Measurements from ENCODE around the gene C2CD2L. TPM values are rescaled to one million over a fixed set of nuclear protein-coding genes. Genes with fewer than 3 reads are reported as not detected.

Gene C2CD2L
- total RNA-seq, 2 donors from 2014 or later: 16.5 to 26.4 TPM

DNA sequence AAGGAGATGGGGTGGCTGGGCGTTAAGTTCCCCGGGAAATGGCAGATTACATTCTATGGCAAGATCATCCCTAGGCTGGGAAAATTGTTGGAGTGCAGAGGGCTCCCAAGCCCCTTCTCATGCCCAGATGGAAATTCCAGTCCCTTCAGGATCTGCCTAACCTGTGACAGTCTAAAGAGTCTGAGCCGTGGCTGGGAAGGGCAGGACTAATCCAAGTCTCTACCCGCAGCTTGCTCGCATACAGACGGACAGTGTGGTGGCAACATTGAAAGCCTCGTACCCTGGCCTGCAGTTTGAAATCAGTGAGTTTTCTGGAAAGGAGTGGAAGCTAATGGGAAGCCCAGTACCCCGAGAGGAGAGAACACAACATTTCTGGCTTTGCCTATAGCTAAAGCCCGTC is 18.7 kb upstream of the C2CD2L start:
- Mint-ChIP-seq H3K4me1 (peaks cover 8% of the 10 kb centered on the region), H3K36me3 (ENCODE audit: low read depth) (peaks cover 28% of the 10 kb centered on the region), H3K27ac (no peak overlapping the region), H3K27me3 (no peaks in the 10 kb centered on the region), H3K4me3 (no peak overlapping the region), H3K9me3 (no peaks in the 10 kb centered on the region)
- ATAC-seq (replicated peaks): no peak

DNA sequence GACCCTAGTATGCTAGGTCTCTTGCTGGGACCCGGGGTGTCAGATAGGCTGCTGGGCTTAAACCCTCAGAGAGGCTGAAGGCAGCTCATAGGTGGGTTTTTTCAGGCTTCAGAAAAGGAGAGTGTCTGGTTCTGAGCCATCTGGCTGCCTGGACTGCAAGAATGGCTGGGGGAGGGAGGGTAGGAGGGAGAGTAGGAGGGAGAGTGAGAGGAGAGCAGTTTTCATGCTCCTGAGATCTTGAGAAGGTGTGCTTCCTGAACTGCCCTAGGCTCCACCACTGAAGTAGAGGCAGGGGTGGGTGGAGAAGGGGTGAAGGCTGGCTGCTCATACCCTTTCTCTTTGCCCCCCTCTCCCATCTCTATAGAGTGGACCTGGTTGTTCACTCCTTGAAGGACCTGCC is 17.8 kb upstream of the C2CD2L start:
- no peaks in the 10 kb centered on the region for H3K9me3 Mint-ChIP-seq
- no peaks in the 10 kb centered on the region for H3K27me3 Mint-ChIP-seq
- no peak for ATAC-seq (replicated peaks)
- peaks cover 37% of the 10 kb centered on the region for H3K36me3 Mint-ChIP-seq (ENCODE audit: low read depth)
- H3K27ac Mint-ChIP-seq: no peak overlapping the region
- no peak overlapping the region for H3K4me3 Mint-ChIP-seq
- peaks cover 11% of the 10 kb centered on the region for H3K4me1 Mint-ChIP-seq

DNA sequence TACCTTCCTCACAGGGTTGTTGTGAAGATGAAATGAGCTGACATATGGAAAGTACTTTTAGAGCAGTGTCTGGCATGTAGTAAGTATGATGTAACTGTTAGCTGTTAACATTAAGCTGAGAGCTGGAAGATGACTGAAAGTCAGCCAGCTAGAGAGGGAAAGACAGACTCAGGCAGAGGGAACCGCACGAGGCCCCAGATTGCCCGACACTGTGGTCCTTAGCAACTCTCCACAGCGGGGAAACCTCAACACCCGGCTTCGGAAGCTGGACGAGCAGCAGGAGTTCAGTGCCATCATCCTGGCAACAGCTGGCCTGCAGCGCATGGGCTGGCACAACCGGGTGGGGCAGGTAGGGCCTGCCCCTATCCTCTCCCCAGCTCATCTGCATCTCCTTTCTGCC is 16.0 kb upstream of the C2CD2L start:
- no peak overlapping the region for H3K27ac Mint-ChIP-seq
- no peaks in the 10 kb centered on the region for H3K9me3 Mint-ChIP-seq
- peaks cover 11% of the 10 kb centered on the region for H3K4me1 Mint-ChIP-seq

DNA sequence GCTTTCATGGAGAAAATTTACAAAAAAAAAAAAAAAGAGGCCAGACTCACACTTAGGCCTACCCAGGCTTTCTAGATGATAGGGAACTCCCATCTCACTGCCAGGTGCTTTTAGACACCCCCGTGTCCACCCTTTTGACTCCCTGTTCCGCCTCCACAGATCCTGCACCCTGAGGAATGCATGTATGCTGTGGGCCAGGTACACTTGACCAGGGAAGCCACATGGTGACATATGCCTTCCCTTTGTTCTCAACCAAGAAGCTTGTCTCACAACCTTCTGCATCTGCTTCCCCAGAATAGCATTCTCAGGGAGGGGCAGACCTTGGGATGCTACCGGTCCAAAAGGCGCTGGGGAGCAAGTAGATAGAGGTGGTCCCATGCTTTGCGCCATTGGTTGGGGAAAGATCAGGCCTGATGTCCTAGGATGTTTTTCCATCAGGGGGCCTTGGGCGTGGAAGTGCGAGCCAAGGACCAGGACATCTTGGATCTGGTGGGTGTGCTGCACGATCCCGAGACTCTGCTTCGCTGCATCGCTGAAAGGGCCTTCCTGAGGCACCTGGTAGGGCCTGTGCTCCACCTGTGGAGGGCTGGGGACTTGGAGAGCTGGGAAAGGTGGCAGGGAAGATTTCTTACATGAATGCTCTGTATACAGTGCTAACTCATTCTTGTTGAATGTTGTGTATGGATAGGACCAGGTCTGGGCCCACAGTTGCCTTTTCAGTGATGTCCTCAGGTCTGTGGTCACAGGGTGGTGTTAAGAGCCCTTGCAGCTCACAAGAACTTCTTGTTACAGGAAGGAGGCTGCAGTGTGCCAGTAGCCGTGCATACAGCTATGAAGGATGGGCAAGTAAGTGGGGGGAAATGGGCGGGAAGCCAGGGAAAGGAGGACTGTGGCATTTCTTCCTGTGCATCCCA is 14.9 kb upstream of the C2CD2L start:
- no peak overlapping the region for H3K27ac Mint-ChIP-seq
- H3K4me3 Mint-ChIP-seq: peak overlapping the region; percentile 93
- H3K27me3 Mint-ChIP-seq: no peaks in the 10 kb centered on the region
- no peak for ATAC-seq (replicated peaks)
- H3K4me1 Mint-ChIP-seq: peaks cover 11% of the 10 kb centered on the region
- H3K36me3 Mint-ChIP-seq (ENCODE audit: low read depth): peaks cover 62% of the 10 kb centered on the region
- no peaks in the 10 kb centered on the region for H3K9me3 Mint-ChIP-seq

More for the DNA sequence above, 16.0 kb upstream of the C2CD2L start:
- Mint-ChIP-seq H3K36me3 (ENCODE audit: low read depth) (peaks cover 52% of the 10 kb centered on the region), H3K27me3 (no peaks in the 10 kb centered on the region), H3K4me3 (no peak overlapping the region)
- ATAC-seq (replicated peaks): no peak

DNA sequence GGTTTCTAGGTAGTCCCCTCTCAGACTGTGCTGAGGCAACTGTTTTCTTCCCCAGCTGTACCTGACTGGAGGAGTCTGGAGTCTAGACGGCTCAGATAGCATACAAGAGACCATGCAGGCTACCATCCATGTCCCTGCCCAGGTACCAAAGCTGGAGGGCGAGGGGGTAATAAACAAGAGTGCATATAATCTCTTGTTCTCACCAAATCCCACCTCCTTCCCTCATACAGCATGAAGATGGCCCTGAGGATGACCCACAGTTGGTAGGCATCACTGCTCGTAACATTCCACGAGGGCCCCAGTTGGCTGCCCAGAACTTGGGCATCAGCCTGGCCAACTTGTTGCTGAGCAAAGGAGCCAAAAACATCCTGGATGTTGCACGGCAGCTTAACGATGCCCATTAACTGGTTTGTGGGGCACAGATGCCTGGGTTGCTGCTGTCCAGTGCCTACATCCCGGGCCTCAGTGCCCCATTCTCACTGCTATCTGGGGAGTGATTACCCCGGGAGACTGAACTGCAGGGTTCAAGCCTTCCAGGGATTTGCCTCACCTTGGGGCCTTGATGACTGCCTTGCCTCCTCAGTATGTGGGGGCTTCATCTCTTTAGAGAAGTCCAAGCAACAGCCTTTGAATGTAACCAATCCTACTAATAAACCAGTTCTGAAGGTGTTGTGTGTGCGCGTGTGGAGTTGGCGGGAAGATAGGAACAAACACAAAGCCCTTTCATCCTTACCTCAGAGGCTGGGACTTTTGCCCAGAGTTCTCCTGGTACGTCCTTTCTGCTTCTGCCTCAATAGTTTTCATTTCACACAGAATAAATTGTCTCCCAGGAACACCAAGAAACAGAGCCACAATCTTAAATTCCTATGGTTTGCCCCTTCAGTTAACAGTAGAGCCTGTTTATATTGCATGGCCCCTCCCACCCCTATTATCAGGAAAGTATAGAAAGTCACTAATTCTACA is 14.0 kb upstream of the C2CD2L start:
- H3K4me3 Mint-ChIP-seq: peak overlapping the region; percentile 93
- ATAC-seq (replicated peaks): no peak
- H3K27ac Mint-ChIP-seq: peak overlapping the region; percentile 86
- peaks cover 72% of the 10 kb centered on the region for H3K36me3 Mint-ChIP-seq (ENCODE audit: low read depth)
- no peaks in the 10 kb centered on the region for H3K9me3 Mint-ChIP-seq
- no peaks in the 10 kb centered on the region for H3K27me3 Mint-ChIP-seq
- H3K4me1 Mint-ChIP-seq: peaks cover 13% of the 10 kb centered on the region

DNA sequence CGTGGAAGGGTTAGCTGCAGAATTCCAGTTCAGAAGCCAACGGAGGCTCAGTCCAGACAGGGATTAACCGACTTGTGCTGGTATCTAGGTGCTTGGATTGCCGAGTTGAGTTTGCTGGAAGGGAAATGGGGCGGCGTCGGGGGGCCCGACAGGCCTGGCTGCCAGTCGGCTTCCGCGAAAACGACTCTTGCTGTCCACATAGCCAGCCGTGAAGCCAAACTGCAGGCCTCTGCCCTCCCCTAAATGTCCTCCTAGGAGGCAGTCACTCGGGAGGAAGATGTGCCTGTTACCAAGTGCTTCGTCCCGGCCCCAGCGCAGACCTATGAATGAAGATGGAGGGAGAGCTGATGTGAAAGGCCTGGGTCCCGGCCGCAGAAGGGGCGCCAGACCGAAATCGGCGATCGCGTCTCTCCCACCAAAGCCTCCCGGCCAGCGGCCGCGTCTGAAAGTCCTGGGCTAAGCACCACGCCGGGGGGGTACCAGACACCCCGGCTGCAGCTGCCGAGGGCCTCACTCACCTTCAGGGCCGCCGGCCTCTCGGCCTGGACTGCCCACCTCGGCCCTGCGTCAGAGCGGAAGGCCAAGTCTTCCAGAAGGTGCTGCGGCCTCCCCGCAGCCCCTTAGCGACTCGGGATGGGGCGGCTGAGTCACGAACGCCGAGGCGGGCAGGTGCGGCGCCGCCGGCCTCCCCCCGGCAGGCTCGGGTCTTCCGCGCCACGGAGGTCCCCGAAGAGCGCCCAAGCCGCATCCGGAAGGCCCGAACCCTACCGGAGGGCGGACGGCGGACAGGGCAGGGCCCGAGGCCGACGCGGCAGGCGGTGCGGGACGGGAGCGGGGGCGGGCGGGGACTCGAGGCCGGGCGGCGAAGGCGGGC is 13.0 kb upstream of the C2CD2L start:
- H3K27me3 Mint-ChIP-seq: no peaks in the 10 kb centered on the region
- peaks cover 22% of the 10 kb centered on the region for H3K4me1 Mint-ChIP-seq

DNA sequence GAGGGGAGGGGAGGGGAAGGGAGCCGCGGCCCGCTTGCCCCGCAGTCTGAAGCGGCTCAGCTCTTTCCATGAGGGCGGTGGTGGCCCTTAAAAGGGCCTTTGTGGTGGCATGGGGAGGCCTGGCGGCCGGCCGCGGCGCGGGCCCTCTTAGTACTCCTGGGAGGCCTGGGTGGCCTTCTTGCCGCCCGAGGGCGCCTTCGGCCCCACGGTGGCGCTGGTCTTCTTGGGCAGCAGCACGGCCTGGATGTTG is 12.4 kb upstream of the C2CD2L start:
- H3K27me3 Mint-ChIP-seq: no peaks in the 10 kb centered on the region
- peaks cover 86% of the 10 kb centered on the region for H3K36me3 Mint-ChIP-seq (ENCODE audit: low read depth)
- peak overlapping the region; percentile 86 for H3K27ac Mint-ChIP-seq
- H3K4me3 Mint-ChIP-seq: peak overlapping the region; percentile 93
- peak; percentile 51 for ATAC-seq (replicated peaks)
- peaks cover 24% of the 10 kb centered on the region for H3K4me1 Mint-ChIP-seq
- H3K9me3 Mint-ChIP-seq: no peaks in the 10 kb centered on the region

More for the DNA sequence above, 13.0 kb upstream of the C2CD2L start:
- H3K4me3 Mint-ChIP-seq: peak overlapping the region; percentile 93
- peak overlapping the region; percentile 86 for H3K27ac Mint-ChIP-seq
- ATAC-seq (replicated peaks): peak; percentile 15
- peaks cover 82% of the 10 kb centered on the region for H3K36me3 Mint-ChIP-seq (ENCODE audit: low read depth)
- H3K9me3 Mint-ChIP-seq: no peaks in the 10 kb centered on the region

DNA sequence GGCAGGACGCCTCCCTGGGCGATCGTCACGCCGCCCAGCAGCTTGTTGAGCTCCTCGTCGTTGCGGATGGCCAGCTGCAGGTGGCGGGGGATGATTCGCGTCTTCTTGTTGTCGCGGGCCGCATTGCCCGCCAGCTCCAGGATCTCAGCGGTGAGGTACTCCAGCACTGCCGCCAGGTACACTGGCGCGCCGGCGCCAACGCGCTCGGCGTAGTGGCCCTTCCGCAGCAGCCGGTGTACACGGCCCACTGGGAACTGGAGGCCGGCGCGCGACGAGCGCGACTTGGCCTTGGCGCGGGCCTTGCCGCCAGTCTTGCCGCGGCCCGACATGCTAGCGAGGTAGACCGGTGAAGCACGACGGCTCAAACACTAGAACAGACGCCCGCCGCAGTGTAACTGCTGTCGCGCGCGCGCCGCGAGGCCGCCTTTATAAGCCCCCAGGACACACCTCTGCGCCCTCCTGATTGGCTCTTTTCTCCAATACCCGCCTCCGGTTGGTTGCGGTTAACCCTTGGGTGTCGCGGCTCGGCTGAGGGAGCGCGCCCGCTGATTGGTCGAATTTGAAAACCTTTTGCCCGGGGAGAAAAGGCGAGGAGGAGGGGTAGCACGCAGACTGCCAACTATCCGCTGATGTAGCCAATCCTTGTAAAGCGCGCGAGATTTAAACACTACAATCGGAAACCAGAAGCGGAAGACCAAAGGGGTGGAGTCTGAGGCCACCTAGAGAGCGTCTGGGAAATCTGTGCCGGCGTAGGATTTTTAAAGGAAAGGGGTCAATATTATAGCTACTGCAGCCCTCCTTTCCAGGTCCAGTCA is 11.9 kb upstream of the C2CD2L start:
- H3K4me1 Mint-ChIP-seq: peaks cover 29% of the 10 kb centered on the region
- H3K27me3 Mint-ChIP-seq: no peaks in the 10 kb centered on the region
- peaks cover 86% of the 10 kb centered on the region for H3K36me3 Mint-ChIP-seq (ENCODE audit: low read depth)
- ATAC-seq (replicated peaks): peak; percentile 90
- peak overlapping the region; percentile 86 for H3K27ac Mint-ChIP-seq
- no peaks in the 10 kb centered on the region for H3K9me3 Mint-ChIP-seq
- H3K4me3 Mint-ChIP-seq: peak overlapping the region; percentile 93

DNA sequence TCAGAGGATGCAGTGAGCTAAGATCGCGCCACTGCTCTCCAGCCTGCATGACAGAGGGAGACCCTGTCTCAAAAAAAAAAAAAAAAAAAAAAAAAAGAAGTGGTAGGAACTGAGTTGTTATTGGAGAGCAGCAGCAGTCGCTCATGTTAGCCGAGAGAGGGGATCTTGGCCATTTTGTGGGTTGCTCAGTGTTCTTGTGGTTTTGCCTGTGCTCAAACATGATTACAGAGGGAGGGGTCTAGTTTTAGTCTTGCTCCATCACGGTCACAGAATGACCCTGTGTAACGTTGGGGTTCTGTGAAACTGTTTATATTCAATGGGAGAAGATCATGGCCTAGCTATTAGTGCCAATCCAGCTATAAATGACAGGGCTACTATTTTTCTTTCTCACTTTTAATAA is 7.4 kb upstream of the C2CD2L start:
- H3K9me3 Mint-ChIP-seq: no peaks in the 10 kb centered on the region
- no peaks in the 10 kb centered on the region for H3K27me3 Mint-ChIP-seq
- peak overlapping the region; percentile 96 for H3K27ac Mint-ChIP-seq
- ATAC-seq (replicated peaks): no peak
- H3K36me3 Mint-ChIP-seq (ENCODE audit: low read depth): peaks cover 55% of the 10 kb centered on the region
- peaks cover 22% of the 10 kb centered on the region for H3K4me1 Mint-ChIP-seq
- H3K4me3 Mint-ChIP-seq: peak overlapping the region; percentile 84

DNA sequence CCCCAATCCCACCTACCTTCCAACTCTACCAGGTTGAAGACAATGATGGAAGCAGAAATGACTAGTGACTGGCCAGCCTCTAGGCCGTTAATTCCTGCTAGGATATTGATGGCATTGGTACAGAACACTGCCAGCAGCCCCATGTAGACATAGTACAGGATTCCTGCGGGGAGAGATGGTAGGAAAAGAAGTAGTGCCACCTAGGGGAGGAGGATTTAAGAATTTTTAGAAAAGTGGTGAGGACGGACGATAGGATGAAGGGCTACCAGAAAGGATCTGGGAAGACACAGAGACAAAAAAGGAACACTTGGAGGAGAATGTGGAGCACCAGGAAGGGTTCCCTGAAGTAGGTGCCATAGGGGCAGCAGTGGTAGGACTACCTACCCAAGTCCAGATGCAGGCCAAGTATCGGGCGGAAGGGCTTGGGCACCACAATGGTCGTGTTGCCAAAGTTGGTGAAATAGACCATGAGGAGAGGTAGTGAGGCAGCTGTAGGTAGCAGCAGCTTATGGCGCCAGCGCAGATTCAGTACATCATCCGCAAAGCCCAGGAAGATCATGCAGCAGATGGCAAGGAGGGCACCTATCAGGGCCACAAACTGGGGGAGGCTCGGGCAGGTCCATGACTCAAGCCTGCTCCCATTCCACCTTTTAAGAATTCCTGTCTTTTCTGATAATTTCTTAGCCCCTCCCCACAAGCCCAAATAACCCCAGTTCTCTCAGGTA is 6.7 kb upstream of the C2CD2L start:
- H3K4me1 Mint-ChIP-seq: peaks cover 22% of the 10 kb centered on the region
- ATAC-seq (replicated peaks): no peak
- no peaks in the 10 kb centered on the region for H3K27me3 Mint-ChIP-seq
- H3K27ac Mint-ChIP-seq: peak overlapping the region; percentile 96
- peak overlapping the region; percentile 84 for H3K4me3 Mint-ChIP-seq
- peaks cover 48% of the 10 kb centered on the region for H3K36me3 Mint-ChIP-seq (ENCODE audit: low read depth)
- no peaks in the 10 kb centered on the region for H3K9me3 Mint-ChIP-seq

DNA sequence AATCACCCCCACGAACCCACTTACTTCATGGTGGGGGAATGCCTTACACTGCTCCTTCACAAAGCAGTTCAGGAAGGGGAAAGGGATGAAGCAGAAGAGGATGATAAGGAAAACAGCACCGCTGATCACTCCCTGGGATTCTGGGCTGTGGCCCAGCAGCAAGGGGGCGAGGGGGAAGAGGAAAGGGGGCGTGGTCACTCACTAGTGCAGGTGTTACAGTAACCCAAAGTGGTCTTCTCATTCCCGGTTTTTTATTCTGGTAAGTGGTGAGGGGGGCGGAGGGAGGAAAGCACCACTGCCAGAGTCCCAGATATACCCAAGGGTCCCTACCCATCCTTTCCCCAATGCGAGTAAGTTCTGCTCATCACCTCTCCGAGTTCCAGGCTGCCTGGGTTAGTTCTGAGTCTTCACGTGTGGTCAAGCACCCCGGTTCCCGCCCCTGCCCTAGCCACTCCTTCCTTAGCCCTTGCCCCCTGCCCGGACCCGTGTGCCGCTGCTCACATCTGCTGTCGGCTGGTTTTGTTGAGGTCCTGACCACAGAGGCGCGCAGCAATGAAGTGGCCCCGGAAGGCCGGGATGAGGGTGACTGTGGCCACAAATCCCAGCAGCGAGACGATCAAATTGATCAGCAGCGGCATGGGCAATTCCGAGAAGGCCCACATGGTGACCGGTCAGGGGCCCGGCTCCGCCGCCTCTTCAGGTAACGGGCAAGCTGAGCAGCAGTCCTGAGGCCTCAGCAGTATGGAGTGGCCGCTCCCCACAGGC is 6.0 kb upstream of the C2CD2L start:
- no peaks in the 10 kb centered on the region for H3K27me3 Mint-ChIP-seq

DNA sequence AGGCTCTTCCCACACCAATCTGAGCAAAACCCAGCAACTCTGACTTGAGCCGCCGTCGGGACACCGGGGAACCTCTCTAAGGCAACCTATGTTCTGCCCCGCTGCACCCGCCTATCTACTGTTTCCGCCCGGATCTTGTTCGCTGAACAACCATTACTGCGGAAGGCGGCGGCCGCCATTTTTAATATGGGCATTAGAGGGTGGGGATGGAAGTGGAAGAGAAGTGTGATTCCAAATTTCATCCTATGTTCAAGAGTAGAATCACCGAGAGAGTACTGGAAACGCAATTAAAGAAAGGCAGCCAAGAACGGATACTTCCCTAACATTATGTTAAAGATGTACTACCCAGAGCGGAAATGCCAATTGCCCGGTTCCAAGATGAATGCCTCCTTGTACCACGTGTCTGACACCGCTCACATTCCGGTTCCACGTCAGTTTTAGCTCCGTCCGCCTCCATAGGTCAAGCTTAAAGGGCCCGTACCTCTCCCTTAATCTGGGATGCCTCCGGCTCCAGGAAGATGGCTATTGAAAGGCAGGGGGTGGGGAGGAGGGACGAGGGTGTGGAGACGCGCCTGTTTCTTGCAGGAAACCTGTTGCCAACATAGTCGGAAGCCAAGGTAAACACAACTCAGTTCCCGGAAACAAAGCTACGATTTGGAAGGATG is 5.3 kb upstream of the C2CD2L start, which contains the start of gene DPAGT1:
DPAGT1 (minus strand) TSS at position 95 of the 665 bp plus-strand sequence. CDS start 198 bp downstream, outside the sequence.
- H3K4me3 Mint-ChIP-seq: peak within 1 kb of the TSS; percentile 84
- H3K27ac Mint-ChIP-seq: peak within 1 kb of the TSS; percentile 96
- no peaks in the 10 kb centered on the region for H3K27me3 Mint-ChIP-seq
- H3K4me1 Mint-ChIP-seq: peaks cover 22% of the 10 kb centered on the region
- peak; percentile 88 for ATAC-seq (replicated peaks)
- peaks cover 37% of the 10 kb centered on the region for H3K36me3 Mint-ChIP-seq (ENCODE audit: low read depth)
- no peaks in the 10 kb centered on the region for H3K9me3 Mint-ChIP-seq

More for the DNA sequence above, 6.0 kb upstream of the C2CD2L start:
- H3K4me3 Mint-ChIP-seq: peak overlapping the region; percentile 84
- peak overlapping the region; percentile 96 for H3K27ac Mint-ChIP-seq
- peak; percentile 42 for ATAC-seq (replicated peaks)
- H3K36me3 Mint-ChIP-seq (ENCODE audit: low read depth): peaks cover 44% of the 10 kb centered on the region
- H3K4me1 Mint-ChIP-seq: peaks cover 22% of the 10 kb centered on the region
- no peaks in the 10 kb centered on the region for H3K9me3 Mint-ChIP-seq
